ENCODE data around the gene ITPKB.

The ITPKB gene

DNA sequence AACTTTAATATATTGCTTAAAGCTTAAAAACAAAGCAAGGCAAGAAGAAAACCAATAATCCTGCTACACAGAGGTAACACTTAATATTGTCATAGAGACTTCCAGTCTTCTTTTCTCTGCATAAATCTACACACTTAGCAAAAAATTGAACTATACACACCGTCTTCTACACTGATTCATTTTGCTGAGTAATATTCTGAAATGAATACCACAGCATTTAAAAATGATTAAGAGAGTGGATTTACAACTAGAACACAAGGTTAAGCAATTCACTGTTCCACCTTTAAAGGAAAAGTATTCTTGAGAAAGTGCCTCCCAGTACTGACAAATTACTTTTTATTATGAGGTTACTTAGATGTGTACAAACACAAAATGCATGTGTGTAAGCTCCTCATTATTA, 22.2 kb upstream of the ITPKB start:
- H3K4me3 ChIP-seq (ENCODE audit: low read depth, low read length) = no peak overlapping the region
- TF ChIP-seq, protein P1, sequence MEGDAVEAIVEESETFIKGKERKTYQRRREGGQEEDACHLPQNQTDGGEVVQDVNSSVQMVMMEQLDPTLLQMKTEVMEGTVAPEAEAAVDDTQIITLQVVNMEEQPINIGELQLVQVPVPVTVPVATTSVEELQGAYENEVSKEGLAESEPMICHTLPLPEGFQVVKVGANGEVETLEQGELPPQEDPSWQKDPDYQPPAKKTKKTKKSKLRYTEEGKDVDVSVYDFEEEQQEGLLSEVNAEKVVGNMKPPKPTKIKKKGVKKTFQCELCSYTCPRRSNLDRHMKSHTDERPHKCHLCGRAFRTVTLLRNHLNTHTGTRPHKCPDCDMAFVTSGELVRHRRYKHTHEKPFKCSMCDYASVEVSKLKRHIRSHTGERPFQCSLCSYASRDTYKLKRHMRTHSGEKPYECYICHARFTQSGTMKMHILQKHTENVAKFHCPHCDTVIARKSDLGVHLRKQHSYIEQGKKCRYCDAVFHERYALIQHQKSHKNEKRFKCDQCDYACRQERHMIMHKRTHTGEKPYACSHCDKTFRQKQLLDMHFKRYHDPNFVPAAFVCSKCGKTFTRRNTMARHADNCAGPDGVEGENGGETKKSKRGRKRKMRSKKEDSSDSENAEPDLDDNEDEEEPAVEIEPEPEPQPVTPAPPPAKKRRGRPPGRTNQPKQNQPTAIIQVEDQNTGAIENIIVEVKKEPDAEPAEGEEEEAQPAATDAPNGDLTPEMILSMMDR (IDR thresholded peaks at IDR 0.05; ENCODE audit: low read depth, low read length, missing control alignments) = no peak
- DNase-seq (ENCODE audit: low read depth) = no peak
- in situ Hi-C loops (cut with HindIII; ENCODE audit: low sequenced_read_pairs) = no loop called here

DNA sequence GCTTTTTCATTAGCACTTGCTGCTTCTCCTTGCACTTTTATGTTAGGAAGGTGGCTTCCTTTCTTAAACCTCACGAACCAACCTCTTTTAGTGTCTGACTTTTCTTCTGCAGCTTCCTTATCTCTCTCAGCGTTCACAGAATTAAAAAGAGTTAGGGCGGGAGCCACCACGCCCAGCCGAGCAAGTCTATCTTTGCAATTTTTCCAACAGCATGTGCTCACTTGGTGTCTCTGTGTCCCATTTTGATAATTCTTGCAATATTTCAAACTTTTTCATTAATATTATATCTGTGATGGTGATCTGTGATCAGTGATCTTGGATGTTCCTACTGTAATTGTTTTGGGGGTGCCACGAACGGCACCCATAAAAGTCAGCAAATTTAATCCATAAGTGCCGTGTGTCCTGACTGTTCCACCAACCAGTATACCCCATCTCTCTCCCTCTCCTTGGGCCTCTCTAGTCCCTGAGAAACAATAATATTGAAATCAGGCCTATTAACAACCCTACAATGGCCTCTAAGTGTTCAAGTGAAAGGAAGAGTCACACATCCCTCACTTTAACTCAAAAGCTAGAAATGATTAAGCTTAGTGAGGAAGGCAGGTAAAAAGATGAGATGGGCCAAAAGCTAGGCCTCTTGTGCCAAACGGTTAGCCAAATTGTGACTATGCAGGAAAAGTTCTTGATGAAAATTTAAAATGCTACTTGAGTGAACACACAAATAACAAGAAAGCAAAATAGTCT, 15.9 kb upstream of the ITPKB start:
- H3K4me3 ChIP-seq (ENCODE audit: low read depth, low read length) = no peak overlapping the region
- no peak for DNase-seq (ENCODE audit: low read depth)
- TF ChIP-seq, protein P1 (IDR thresholded peaks at IDR 0.05; ENCODE audit: low read depth, low read length, missing control alignments) = no peak
- in situ Hi-C loops (cut with HindIII; ENCODE audit: low sequenced_read_pairs) = loop anchor here (5.0 kb wide), 1 partner anchor 52 kb away; no protein-coding TSS in a partner anchor

DNA sequence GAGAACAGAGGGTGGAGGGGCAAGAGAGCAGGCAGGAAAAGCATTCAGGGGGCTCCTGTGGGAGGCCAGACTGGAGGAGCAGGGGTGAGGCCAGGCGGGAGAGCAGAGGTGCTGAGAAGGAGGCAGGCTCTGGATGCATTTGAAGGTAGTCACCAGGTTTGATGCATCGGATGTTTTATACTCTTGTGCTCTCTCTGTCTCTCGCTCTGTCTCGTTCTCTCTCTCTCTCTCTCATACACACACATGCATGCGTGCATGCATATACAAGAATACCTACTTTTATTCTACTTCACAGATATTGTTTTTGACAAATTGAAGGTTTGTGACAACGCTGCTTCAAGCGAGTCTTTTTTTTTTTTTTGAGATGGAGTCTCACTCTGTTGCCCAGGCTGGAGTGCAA, 15.0 kb upstream of the ITPKB start:
- TF ChIP-seq, protein P1 (IDR thresholded peaks at IDR 0.05; ENCODE audit: low read depth, low read length, missing control alignments) = no peak
- in situ Hi-C loops (cut with HindIII; ENCODE audit: low sequenced_read_pairs) = loop anchor here (5.0 kb wide), 1 partner anchor 53 kb away; no protein-coding TSS in a partner anchor
- no peak overlapping the region for H3K4me3 ChIP-seq (ENCODE audit: low read depth, low read length)
- no peak for DNase-seq (ENCODE audit: low read depth)

DNA sequence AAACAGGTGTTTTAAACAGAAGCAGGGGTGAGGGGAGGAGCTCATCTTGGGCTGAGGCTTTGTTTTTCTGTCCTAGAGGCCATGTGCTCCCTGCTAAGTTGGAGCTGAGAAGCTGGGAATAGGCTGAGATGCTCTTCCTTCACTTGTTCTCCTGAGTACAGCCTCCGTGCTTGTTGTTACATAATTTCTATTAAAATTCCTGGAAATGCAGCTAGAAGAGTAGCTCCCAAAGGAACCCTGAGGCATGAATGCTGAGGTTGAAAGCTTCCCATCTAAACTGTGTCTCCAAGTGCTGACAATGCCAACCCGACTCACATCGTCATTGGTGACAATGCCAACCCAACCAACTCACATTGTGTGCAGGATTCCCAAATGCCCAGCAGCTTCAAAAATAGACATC, 12.6 kb upstream of the ITPKB start:
- no peak for DNase-seq (ENCODE audit: low read depth)
- in situ Hi-C loops (cut with HindIII; ENCODE audit: low sequenced_read_pairs) = loop anchor here (5.0 kb wide), 1 partner anchor 56 kb away; no protein-coding TSS in a partner anchor
- TF ChIP-seq, protein P1 (IDR thresholded peaks at IDR 0.05; ENCODE audit: low read depth, low read length, missing control alignments) = no peak
- H3K4me3 ChIP-seq (ENCODE audit: low read depth, low read length) = no peak overlapping the region

DNA sequence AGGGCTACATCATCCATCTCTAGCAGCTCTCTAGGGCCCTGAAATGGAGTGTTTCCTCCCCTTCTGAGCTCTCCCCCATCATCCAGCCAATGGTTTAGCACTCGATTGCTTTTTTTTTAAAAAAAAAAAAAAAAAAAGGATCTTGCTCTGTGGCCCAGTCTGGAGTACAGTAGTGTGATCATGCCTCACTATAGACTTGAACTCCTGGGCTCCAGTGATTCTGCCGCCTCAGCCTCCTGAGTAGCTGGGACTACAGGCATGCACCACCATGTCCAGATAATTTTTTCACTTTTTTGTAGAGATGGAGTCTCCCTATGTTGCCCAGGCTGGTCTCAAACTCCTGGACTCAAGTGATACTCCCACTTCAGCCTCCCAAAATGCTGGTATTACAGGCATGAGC, 12.1 kb upstream of the ITPKB start:
- no peak overlapping the region for H3K4me3 ChIP-seq (ENCODE audit: low read depth, low read length)
- TF ChIP-seq, protein P1 (IDR thresholded peaks at IDR 0.05; ENCODE audit: low read depth, low read length, missing control alignments) = no peak
- in situ Hi-C loops (cut with HindIII; ENCODE audit: low sequenced_read_pairs) = loop anchor here (5.0 kb wide), 1 partner anchor 56 kb away; no protein-coding TSS in a partner anchor
- DNase-seq (ENCODE audit: low read depth) = no peak

DNA sequence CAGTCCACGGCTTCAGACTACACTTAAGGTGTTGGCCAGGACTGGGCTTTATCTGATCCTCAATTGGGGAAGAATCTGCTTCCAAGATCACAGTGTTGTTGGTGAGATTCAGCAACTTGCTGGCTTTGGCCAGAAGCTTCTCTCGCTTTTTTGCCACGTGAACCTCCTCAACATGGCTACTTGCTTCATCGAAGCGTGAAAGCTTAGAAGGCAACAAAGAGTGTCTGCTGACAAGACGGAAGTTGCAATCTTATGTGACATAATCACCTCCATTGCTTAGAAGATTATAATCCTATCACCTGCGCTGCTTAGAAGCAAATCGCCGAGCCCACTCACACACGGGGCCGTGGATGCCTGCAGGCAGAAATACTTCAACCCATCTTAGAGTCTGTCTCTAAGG, 10.4 kb upstream of the ITPKB start:
- H3K4me3 ChIP-seq (ENCODE audit: low read depth, low read length) = no peak overlapping the region

More for the DNA sequence above, 10.4 kb upstream of the ITPKB start:
- TF ChIP-seq, protein P1 (IDR thresholded peaks at IDR 0.05; ENCODE audit: low read depth, low read length, missing control alignments) = no peak
- in situ Hi-C loops (cut with HindIII; ENCODE audit: low sequenced_read_pairs) = no loop called here
- DNase-seq (ENCODE audit: low read depth) = no peak
